H9 (cell line): ENCODE data around the gene COL5A3. TPM values are rescaled to one million over a fixed set of nuclear protein-coding genes. Genes with fewer than 3 reads are reported as not detected.

Source experiments
- DNase-seq: peaks from one replicate; pipeline ENCODE4 v3.0.0-alpha.2; 2017
- H2AFZ ChIP-seq: one replicate; pipeline ENCODE4 v1.6.1; 2013; ENCODE audit warnings: mild to moderate bottlenecking, low read length, control low read depth, moderate library complexity
- H2AK5ac ChIP-seq: 2 replicates; pipeline ENCODE4 v1.6.1; 2013; ENCODE audit warnings: low read length, control low read depth, mixed read lengths; ENCODE audit not compliant: insufficient read length
- H2BK120ac ChIP-seq: one replicate; pipeline ENCODE4 v1.6.1; 2013; ENCODE audit warnings: low read depth, mild to moderate bottlenecking, low read length, control low read depth, inconsistent platforms; ENCODE audit not compliant: poor library complexity, severe bottlenecking
- H2BK12ac ChIP-seq: 2 replicates; pipeline ENCODE4 v1.6.1; 2013; ENCODE audit warnings: low read length, control low read depth, mixed read lengths, low read depth; ENCODE audit not compliant: insufficient read length
- H2BK15ac ChIP-seq: 2 replicates; pipeline ENCODE4 v1.6.1; 2013; ENCODE audit warnings: low read depth, low read length, control low read depth
- H2BK20ac ChIP-seq: one replicate; pipeline ENCODE4 v1.6.1; 2013; ENCODE audit warnings: low read depth, mild to moderate bottlenecking, low read length, control low read depth, inconsistent platforms; ENCODE audit not compliant: poor library complexity, severe bottlenecking
- H2BK5ac ChIP-seq: 2 replicates; pipeline ENCODE4 v1.6.1; 2013; ENCODE audit warnings: low read length, control low read depth, mixed read lengths; ENCODE audit not compliant: insufficient read length
- H3K14ac ChIP-seq: 2 replicates; pipeline ENCODE4 v1.6.1; 2013; ENCODE audit warnings: low read length, control low read depth; ENCODE audit not compliant: insufficient read depth
- H3K18ac ChIP-seq: 2 replicates; pipeline ENCODE4 v1.6.1; 2013; ENCODE audit warnings: low read depth, mild to moderate bottlenecking, mixed read lengths, low read length, control low read depth; ENCODE audit not compliant: insufficient read length
- H3K23ac ChIP-seq: 2 replicates; pipeline ENCODE4 v1.6.1; 2013; ENCODE audit warnings: low read length, control low read depth, mixed read lengths, low read depth; ENCODE audit not compliant: insufficient read length
- H3K23me2 ChIP-seq: 2 replicates; pipeline ENCODE4 v1.6.1; 2013; ENCODE audit warnings: low read depth, mild to moderate bottlenecking, mixed read lengths, low read length, control low read depth; ENCODE audit not compliant: insufficient read length, poor library complexity, severe bottlenecking
- H3K27ac ChIP-seq: 2 replicates; pipeline ENCODE4 v1.5.1; 2013; ENCODE audit warnings: low read length, control low read depth, mixed read lengths, low read depth; ENCODE audit not compliant: insufficient read length
- H3K27me3 ChIP-seq: 2 replicates; pipeline ENCODE4 v1.6.1; 2013; ENCODE audit warnings: low read length, control low read depth, inconsistent platforms; ENCODE audit not compliant: insufficient read depth
- H3K4ac ChIP-seq: 2 replicates; pipeline ENCODE4 v1.6.1; 2013; ENCODE audit warnings: low read depth, mild to moderate bottlenecking, control low read depth, inconsistent platforms, low read length, moderate library complexity
- H3K4me1 ChIP-seq: 2 replicates; pipeline ENCODE4 v1.6.1; 2013; ENCODE audit warnings: low read length, control low read depth, inconsistent platforms; ENCODE audit not compliant: insufficient read depth
- H3K4me2 ChIP-seq: 2 replicates; pipeline ENCODE4 v1.6.1; 2013; ENCODE audit warnings: low read length, control low read depth, mixed read lengths; ENCODE audit not compliant: insufficient read length, insufficient read depth
- H3K56ac ChIP-seq: 2 replicates; pipeline ENCODE4 v1.6.1; 2013; ENCODE audit warnings: low read depth, mild to moderate bottlenecking, mixed read lengths, low read length, control low read depth; ENCODE audit not compliant: insufficient read length
- H3K79me1 ChIP-seq: 2 replicates; pipeline ENCODE4 v1.6.1; 2013; ENCODE audit warnings: low read depth, mild to moderate bottlenecking, moderate library complexity, low read length, control low read depth, inconsistent platforms; ENCODE audit not compliant: insufficient read depth, poor library complexity, severe bottlenecking
- H3K79me2 ChIP-seq: 2 replicates; pipeline ENCODE4 v1.6.1; 2013; ENCODE audit warnings: low read length, control low read depth, inconsistent platforms; ENCODE audit not compliant: insufficient read depth
- H3K9ac ChIP-seq: 2 replicates; pipeline ENCODE4 v1.6.1; 2013; ENCODE audit warnings: low read length, control low read depth, mixed read lengths; ENCODE audit not compliant: insufficient read length; ENCODE audit errors: extremely low read depth
- H3K9me3 ChIP-seq: one replicate; pipeline ENCODE4 v1.6.1; 2013; ENCODE audit warnings: low read depth, low read length, inconsistent platforms; ENCODE audit not compliant: control insufficient read depth
- H3T11ph ChIP-seq: one replicate; pipeline ENCODE4 v1.6.1; 2013; ENCODE audit warnings: mild to moderate bottlenecking, low read length, control low read depth, inconsistent platforms
- H4K20me1 ChIP-seq: one replicate; pipeline ENCODE4 v1.6.1; 2013; ENCODE audit not compliant: control insufficient read depth, insufficient read length, insufficient read depth
- H4K5ac ChIP-seq: 2 replicates; pipeline ENCODE4 v1.6.1; 2013; ENCODE audit warnings: low read depth, mild to moderate bottlenecking, mixed read lengths, low read length, control low read depth; ENCODE audit not compliant: insufficient read length
- H4K8ac ChIP-seq: replicated peaks from 2 replicates; pipeline ENCODE4 v1.6.1; 2013; ENCODE audit warnings: low read length, control low read depth, mixed read lengths, low read depth; ENCODE audit not compliant: insufficient read length
- H4K91ac ChIP-seq: 2 replicates; pipeline ENCODE4 v1.6.1; 2013; ENCODE audit warnings: low read depth, mild to moderate bottlenecking, moderate library complexity, mixed read lengths, low read length, control low read depth; ENCODE audit not compliant: insufficient read length
- H3K27ac Mint-ChIP-seq, 3 experiments: 2 replicates in 2 of 3; 3 replicates in 1 of 3; pipeline ENCODE4 v1.8.0; 2020 to 2021; ENCODE audit warnings: mixed read lengths in 3 of 3, mild to moderate bottlenecking in 1 of 3, moderate library complexity in 1 of 3
- H3K27me3 Mint-ChIP-seq: 2 replicates; pipeline ENCODE4 v1.8.0; 2021; ENCODE audit warnings: low read depth, mild to moderate bottlenecking, moderate library complexity, mixed read lengths
- H3K36me3 Mint-ChIP-seq, 3 experiments: 2 replicates in 2 of 3; 3 replicates in 1 of 3; pipeline ENCODE4 v1.8.0; 2020 to 2021; ENCODE audit warnings: low read depth in 3 of 3, mixed read lengths in 3 of 3; ENCODE audit not compliant: insufficient read depth in 1 of 3
- H3K4me1 Mint-ChIP-seq, 2 experiments: 2 replicates each; pipeline ENCODE4 v1.8.0; 2020; ENCODE audit warnings: mixed read lengths in 2 of 2
- H3K4me3 Mint-ChIP-seq, 2 experiments: 2 replicates in 1 of 2; 3 replicates in 1 of 2; pipeline ENCODE4 v1.8.0; 2020 to 2021; ENCODE audit warnings: mild to moderate bottlenecking in 2 of 2, mixed read lengths in 2 of 2, moderate library complexity in 1 of 2
- H3K9me3 Mint-ChIP-seq, 2 experiments: 2 replicates in 1 of 2; 3 replicates in 1 of 2; pipeline ENCODE4 v1.8.0; 2020; ENCODE audit warnings: mild to moderate bottlenecking in 2 of 2, mixed read lengths in 2 of 2, moderate library complexity in 1 of 2
- WGBS: extraction: QIAGEN DNeasy Blood & Tissue Kit; methylation state at CpG from one replicate; pipeline ENCODE4 v1.1.7; 2013; ENCODE audit warnings: missing lambda C conversion rate, low lambda C conversion rate, mixed read lengths; ENCODE audit not compliant: insufficient read length; ENCODE audit errors: extremely low coverage; 5-methylcytosine and 5-hydroxymethylcytosine counted together
- total RNA-seq: library from RNA; stranded (reverse); gene quantifications from 2 replicates; pipeline ENCODE4 v1.2.1, GENCODE V29; 2021
- TF ChIP-seq, protein P1 (sequence below): fragments of 200-600 bp; sonication (generic); conservative IDR thresholded peaks from 3 replicates; pipeline ENCODE4 v1.8.0; 2021; ENCODE audit warnings: antibody characterized with exemption, mild to moderate bottlenecking

The COL5A3 gene
- total RNA-seq, 1 experiment from 2014 or later, result 0.72 TPM

DNA sequence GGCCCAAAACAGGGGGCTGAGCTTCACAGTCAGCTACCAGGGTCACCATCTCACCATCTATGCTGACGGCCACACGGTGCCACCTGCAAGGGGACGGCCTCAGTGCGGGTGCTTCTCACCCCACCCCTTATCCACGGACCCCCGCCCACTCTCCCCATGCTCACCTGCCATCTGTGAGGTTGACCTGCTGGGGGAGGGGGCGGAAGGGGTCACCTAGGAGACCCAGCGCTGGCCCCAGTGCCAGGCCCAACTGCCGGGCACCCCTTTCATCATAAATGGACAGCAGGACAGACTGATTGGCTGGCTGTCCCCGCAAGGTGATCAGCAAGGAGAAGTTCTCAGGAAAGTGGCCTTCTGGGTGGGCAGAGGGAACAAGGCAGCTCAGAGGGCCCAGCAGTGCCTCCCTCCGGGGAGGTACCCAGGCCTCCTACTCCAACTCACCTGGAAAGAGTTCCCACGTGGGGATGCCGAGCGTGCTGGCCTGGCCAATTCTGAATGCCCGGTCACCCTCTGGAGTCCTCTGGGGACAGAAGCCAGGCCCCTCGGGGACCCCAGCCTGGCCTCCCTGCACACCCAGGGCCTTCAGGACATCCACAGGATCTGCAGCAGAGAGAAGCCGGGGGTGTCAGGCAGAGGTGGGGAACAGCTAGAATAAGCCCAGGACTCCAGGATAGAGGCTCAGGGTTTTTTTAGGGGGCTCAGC lies 4.5 kb downstream of the COL5A3 start:
- Histone ChIP-seq H2BK20ac (no peak overlapping the region), H3K79me2 (no peaks in the 10 kb centered on the region), H3K27me3 (peaks cover 4% of the 10 kb centered on the region; the same call in 1 of the 2 replicates), H4K20me1 (no peaks in the 10 kb centered on the region), H3T11ph (no peak overlapping the region), H4K5ac (no peak overlapping the region), H3K4ac (no peak overlapping the region), H2BK15ac (no peak overlapping the region), H2BK120ac (no peak overlapping the region), H3K23me2 (no peaks in the 10 kb centered on the region), H3K14ac (no peak overlapping the region), H3K4me1 (peaks cover 5% of the 10 kb centered on the region; the same call in 1 of the 2 replicates), H3K4me2 (no peak overlapping the region), H2AK5ac (no peak overlapping the region), H3K9me3 (no peaks in the 10 kb centered on the region), H3K18ac (no peak overlapping the region), H3K27ac (no peak overlapping the region), H4K8ac (no peak overlapping the region), H2BK12ac (no peak overlapping the region), H2AFZ (no peak overlapping the region), H3K23ac (no peak overlapping the region), H3K9ac (no peak overlapping the region), H4K91ac (no peak overlapping the region), H3K79me1 (no peaks in the 10 kb centered on the region), H2BK5ac (no peak overlapping the region), H3K56ac (no peak overlapping the region)
- whole genome bisulfite sequencing, result no CpG with 5 or more reads among the region's 17 CpGs
- H3K36me3 Mint-ChIP-seq, result no peaks in the 10 kb centered on the region
- TF ChIP-seq, protein P1, sequence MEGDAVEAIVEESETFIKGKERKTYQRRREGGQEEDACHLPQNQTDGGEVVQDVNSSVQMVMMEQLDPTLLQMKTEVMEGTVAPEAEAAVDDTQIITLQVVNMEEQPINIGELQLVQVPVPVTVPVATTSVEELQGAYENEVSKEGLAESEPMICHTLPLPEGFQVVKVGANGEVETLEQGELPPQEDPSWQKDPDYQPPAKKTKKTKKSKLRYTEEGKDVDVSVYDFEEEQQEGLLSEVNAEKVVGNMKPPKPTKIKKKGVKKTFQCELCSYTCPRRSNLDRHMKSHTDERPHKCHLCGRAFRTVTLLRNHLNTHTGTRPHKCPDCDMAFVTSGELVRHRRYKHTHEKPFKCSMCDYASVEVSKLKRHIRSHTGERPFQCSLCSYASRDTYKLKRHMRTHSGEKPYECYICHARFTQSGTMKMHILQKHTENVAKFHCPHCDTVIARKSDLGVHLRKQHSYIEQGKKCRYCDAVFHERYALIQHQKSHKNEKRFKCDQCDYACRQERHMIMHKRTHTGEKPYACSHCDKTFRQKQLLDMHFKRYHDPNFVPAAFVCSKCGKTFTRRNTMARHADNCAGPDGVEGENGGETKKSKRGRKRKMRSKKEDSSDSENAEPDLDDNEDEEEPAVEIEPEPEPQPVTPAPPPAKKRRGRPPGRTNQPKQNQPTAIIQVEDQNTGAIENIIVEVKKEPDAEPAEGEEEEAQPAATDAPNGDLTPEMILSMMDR, result no peak
- peaks cover 1 to 2% of the 10 kb centered on the region in 2 experiments; a peak in 2 of 5 replicates for H3K9me3 Mint-ChIP-seq
- peaks cover 52% of the 10 kb centered on the region for H3K27me3 Mint-ChIP-seq
- no peak overlapping the region for H3K27ac Mint-ChIP-seq
- H3K4me3 Mint-ChIP-seq, result no peak overlapping the region
- peaks cover 17 to 22% of the 10 kb centered on the region in 2 experiments for H3K4me1 Mint-ChIP-seq
- no peak for DNase-seq
